Activated T-cell treated with anti-CD3 and anti-CD28 coated beads, Interleukin-2, amount 50 U/mL, for 1 hour (primary cell): ENCODE results near the gene ITGB6.
"Not testable (repeated sequence)": the region's sequence is repeated elsewhere in the genome, so short reads cannot be mapped to it uniquely, and the experiment has no call there.

Experiments
- DNase-seq: peaks from one replicate; pipeline ENCODE4 v3.0.0-alpha.2; 2020

Gene ITGB6

DNA sequence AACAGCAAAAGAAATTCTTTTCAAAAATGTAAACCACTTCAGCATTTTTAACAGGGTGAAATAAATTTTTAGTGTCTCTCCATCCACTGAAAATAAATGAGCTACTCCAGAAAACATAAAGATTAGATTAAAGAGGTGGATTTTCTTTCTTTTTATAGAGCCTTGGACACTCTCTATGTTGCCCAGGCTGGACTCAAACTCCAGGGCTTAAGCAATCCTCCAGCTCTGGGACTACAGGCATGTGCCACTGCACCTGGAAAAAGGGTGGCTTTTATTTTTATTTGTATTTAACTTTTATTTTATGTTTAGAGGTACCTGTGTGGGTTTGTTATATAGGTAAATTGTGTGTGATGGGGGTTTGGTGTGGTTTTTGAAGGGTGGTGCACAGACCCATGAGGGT, 19.9 kb downstream of the ITGB6 start:
- no peak for DNase-seq

DNA sequence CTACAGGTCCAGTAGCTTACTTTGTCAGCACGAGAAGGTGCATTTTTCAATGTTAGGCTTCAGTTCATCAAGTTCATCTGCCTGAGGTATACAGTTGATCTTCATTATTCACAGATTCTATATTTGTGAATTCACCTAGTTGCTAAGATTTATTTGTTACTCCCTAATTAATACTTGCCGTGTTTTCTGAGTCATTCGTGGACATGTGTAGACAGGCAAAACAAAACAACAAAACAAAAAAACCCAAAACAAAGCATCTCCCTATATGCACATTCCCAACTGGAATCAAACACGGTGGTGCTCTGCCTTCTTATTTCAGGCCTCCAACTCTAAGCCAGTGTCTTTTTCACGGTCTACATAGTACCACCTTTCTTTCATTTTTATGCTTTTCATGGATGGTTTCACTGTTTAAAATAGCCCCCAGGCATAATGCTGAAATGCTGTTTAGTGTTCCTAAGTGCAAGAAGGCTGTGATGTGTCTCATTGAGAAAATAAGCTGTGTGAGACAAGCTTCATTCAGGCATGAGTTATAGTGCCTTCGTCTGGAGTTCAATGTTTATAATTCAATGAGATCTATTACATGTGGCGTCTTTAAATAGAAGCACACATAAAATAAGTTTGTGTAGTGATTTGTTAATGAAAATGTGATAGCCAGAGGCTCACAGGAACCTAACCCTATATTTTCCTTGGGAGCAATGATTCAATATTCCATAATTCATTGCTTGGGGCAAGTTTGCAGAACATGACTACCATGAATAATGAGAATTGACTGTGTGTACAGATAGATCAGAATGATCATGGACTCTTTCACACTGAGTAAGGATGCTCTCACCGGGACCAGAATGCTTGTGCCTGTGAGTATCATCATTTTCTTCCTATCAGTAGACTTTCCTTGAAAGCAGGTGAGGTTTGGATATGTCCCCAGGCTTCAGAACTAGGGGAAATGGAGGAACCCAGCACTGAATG, 24.6 kb downstream of the ITGB6 start:
- DNase-seq: no peak

DNA sequence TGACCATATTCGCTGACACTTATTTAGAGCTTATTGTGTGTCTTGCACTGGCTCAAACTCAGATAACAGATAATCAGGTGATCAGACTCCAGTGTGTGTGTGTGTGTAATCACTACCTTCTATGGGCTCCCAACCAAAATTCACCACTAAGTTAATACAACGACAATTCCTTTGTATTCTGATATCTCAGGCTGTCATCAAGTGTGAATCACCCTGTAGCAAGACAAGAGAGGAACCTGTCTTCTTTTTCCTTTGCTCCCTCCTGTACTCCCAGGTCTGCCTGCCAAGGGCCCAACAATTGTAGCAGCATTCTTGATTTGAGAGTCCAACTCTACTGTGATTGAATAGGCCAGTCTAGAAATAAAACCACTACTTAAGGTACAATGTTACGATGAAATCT, 25.8 kb downstream of the ITGB6 start:
- no peak for DNase-seq

GRCh38 chr2:160169988-160170387, 30.1 kb downstream of the ITGB6 start:
- no peak for DNase-seq

DNA sequence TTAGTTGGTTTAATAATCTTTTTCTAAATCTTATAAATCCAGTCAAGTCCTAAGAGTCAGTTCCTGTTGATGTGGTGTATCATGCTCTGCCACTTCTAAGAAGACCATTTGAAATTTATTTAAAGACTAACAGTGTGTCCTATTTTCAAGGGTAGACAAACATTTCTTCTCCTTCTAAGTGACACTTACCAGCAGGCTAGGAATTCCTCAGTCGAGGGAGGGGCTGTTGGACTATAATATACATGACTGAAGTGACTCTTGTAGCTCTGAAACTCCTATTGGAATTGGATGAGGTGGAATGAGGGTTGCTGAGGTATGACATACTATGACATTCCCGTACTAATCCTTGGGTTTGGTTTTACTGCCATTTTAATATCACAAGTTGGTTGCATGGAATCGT, 30.6 kb downstream of the ITGB6 start:
- DNase-seq: no peak

GRCh38 chr2:160168878-160169277, 31.2 kb downstream of the ITGB6 start:
- no peak for DNase-seq

GRCh38 chr2:160167089-160167740, 32.9 kb downstream of the ITGB6 start:
- no peak for DNase-seq

GRCh38 chr2:160165996-160166395, 34.1 kb downstream of the ITGB6 start:
- DNase-seq: no peak

GRCh38 chr2:160165081-160165480, 35.0 kb downstream of the ITGB6 start:
- DNase-seq: no peak

- DNase-seq: no peak
Measured at GRCh38 chr2:160157861-160158829, 41.9 kb downstream of the ITGB6 start.

DNA sequence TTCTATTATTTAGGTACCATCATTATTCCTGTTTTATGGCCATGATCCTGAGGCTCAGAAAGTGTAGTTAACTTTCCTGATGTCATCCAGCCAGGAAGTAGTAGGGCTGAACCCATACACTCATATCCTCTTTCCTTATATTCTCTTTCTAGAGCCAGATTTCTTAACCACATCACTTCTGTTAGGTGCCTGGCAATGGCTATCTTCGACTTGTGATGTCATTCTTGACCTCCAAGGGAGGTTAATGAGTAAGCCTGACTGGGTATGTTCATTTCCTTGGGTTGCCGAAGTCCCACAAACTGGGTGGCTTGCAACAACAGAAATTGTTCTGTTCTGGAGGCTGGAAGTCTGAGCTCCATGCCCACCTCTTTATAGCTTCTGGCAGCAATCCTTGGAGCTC, 43.4 kb downstream of the ITGB6 start:
- DNase-seq: no peak

- no peak for DNase-seq
Measured at GRCh38 chr2:160156100-160156499, 44.0 kb downstream of the ITGB6 start.

DNA sequence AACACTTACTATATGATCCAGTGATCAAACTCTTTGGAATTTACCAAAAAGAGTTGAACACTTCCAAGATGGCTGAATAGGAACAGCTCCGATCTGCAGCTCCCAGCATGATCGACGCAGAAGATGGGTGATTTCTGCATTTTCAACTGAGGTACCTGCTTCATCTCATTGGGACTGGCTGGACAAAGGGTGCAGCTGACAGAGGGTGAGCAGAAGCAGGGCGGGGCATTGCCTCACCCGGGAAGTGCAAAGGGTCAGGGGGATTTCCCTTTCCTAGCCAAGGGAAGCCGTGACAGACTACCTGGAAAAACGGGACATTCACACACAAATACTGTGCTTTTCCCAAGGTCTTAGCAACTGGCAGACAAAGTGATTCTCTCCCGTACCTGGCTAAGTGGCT, 51.7 kb downstream of the ITGB6 start:
- DNase-seq: not testable (repeated sequence)

DNA sequence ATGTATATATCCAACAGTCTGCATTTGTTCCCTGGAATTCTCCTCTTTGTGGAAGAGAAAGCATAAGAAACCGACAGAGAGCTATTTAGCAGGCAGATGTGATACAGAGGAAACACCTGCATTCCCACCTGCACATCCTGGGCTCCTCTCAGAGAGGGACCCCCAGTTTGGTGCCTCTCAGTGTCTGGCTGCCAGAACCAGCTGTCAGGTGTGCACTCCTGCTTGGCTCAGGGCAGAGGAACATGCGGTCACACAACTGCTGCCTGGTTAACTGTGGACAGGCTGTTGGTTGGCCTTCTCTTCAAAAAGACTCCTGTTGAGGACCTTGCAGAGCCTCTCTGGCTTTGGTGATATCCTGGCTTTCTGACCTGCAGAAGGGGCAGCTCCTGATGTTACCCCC, 54.6 kb downstream of the ITGB6 start:
- no peak for DNase-seq

DNA sequence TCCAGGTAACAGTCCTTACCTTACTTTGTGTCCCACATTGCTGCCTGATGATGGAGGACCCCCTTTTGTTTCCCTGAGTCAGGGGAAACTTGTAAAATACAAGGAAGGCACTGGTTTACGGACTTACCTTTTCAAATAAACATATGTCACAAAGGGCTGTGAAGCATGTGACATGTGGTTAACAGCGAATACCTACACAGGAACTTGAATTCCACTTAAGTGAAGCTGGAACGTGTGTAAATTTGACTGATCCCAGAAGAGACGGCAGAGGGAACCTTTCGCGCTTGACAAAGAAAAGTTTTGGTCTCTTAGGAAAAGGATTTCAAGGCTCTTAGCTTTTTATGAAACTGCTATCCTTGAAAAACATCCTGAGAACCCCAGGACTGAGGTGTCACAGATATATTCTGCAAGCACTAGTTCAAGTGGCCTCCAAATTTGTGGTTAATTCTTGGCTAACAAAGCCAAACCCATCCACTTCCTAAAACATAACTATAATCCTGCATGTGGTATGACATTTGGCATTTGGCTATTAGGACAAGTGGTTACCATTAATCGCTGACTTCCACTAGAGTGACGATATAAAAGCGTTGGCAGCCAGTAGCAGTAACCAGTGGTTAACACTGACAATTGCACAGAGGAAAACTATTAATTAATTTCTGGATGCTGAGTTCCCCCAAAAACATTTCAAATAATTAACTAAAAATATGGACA, 55.6 kb downstream of the ITGB6 start:
- DNase-seq: no peak

- no peak for DNase-seq
Measured at GRCh38 chr2:160142472-160142871, 57.6 kb downstream of the ITGB6 start.

GRCh38 chr2:160141912-160142311, 58.2 kb downstream of the ITGB6 start:
- DNase-seq: no peak

DNA sequence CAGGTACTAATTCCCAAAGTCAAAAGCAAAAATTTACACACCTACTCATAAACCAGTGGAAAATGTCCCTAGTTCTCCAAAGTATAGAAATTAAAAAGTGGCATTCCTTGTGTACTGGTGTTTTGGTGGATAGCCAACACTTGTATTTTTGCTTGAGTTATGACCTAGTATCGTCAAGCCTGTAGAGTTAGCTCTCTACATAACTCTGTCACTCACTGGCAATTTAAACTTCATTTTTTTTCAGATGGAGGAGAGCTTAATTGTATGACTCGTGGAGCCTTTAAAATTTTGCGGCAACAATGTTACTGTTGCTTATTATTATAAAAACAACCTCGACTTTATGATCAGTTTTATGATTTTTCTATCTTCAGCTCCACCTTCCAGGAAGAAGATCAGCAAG, 58.7 kb downstream of the ITGB6 start:
- DNase-seq: no peak

- no peak for DNase-seq
Measured at GRCh38 chr2:160140471-160140870, 59.6 kb downstream of the ITGB6 start.

- no peak for DNase-seq
Measured at GRCh38 chr2:160139991-160140390, 60.1 kb downstream of the ITGB6 start.

GRCh38 chr2:160139350-160139749, 60.7 kb downstream of the ITGB6 start:
- DNase-seq: no peak

GRCh38 chr2:160138406-160138805, 61.7 kb downstream of the ITGB6 start:
- no peak for DNase-seq
